ENCODE results near the gene SPATA17. TPM values are rescaled to one million over a fixed set of nuclear protein-coding genes. Genes with fewer than 3 reads are reported as not detected.

The SPATA17 gene
- total and polyA plus RNA-seq, 10 of the 15 experiments (the other 5 are each of a cell fraction or from before 2014, with no cell fraction given) = 0.08 to 0.27 (median 0.11) TPM; not detected in 6

DNA sequence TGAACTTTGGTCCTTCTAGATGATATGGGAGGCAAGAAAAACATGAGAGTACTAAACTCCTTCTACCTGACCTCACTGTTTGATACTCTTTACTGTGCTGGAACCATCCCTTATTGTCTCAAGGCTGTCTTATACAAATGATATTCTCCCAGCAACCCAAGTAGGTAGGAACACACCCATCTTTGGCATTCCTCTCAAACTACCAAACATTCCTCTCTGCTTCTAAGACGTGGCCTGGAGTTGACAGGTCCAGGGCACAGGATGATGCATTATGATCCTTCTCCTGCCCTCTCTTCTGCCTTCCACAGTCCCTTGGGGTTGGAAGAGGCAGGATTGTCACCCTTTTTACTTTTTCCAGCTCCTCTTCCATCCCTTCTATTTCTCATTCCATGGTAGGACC lies 90.5 kb downstream of the SPATA17 start (continued):
- TF ChIP-seq, protein P1, sequence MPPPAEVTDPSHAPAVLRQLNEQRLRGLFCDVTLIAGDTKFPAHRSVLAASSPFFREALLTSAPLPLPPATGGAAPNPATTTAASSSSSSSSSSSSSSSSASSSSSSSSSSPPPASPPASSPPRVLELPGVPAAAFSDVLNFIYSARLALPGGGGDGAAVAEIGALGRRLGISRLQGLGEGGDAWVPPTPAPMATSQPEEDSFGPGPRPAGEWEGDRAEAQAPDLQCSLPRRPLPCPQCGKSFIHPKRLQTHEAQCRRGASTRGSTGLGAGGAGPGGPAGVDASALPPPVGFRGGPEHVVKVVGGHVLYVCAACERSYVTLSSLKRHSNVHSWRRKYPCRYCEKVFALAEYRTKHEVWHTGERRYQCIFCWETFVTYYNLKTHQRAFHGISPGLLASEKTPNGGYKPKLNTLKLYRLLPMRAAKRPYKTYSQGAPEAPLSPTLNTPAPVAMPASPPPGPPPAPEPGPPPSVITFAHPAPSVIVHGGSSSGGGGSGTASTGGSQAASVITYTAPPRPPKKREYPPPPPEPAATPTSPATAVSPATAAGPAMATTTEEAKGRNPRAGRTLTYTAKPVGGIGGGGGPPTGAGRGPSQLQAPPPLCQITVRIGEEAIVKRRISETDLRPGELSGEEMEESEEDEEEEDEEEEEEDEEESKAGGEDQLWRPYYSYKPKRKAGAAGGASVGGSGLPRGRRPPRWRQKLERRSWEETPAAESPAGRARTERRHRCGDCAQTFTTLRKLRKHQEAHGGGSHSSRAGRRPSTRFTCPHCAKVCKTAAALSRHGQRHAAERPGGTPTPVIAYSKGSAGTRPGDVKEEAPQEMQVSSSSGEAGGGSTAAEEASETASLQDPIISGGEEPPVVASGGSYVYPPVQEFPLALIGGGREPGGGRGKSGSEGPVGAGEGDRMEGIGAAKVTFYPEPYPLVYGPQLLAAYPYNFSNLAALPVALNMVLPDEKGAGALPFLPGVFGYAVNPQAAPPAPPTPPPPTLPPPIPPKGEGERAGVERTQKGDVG (CRISPR knock-in tag; IDR thresholded peaks at IDR 0.05) = no peak
- TF ChIP-seq IKZF1 (conservative IDR thresholded peaks at IDR 0.05) = no peak
- TF ChIP-seq, protein P2, sequence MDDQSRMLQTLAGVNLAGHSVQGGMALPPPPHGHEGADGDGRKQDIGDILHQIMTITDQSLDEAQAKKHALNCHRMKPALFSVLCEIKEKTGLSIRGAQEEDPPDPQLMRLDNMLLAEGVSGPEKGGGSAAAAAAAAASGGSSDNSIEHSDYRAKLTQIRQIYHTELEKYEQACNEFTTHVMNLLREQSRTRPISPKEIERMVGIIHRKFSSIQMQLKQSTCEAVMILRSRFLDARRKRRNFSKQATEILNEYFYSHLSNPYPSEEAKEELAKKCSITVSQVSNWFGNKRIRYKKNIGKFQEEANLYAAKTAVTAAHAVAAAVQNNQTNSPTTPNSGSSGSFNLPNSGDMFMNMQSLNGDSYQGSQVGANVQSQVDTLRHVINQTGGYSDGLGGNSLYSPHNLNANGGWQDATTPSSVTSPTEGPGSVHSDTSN (IDR thresholded peaks at IDR 0.05; ENCODE audit: insufficient replicate concordance, low read depth, low read length) = no peak
- TF ChIP-seq JUND (IDR thresholded peaks at IDR 0.05; ENCODE audit: low read depth, low read length) = no peak
- TF ChIP-seq TBL1XR1 (IDR thresholded peaks at IDR 0.05; ENCODE audit: low read depth, low read length) = no peak
- no peak for TF ChIP-seq RBBP5 (conservative IDR thresholded peaks at IDR 0.05)
- TF ChIP-seq CREB1 (IDR thresholded peaks at IDR 0.05; ENCODE audit: low read depth) = no peak
- TF ChIP-seq, protein P3, sequence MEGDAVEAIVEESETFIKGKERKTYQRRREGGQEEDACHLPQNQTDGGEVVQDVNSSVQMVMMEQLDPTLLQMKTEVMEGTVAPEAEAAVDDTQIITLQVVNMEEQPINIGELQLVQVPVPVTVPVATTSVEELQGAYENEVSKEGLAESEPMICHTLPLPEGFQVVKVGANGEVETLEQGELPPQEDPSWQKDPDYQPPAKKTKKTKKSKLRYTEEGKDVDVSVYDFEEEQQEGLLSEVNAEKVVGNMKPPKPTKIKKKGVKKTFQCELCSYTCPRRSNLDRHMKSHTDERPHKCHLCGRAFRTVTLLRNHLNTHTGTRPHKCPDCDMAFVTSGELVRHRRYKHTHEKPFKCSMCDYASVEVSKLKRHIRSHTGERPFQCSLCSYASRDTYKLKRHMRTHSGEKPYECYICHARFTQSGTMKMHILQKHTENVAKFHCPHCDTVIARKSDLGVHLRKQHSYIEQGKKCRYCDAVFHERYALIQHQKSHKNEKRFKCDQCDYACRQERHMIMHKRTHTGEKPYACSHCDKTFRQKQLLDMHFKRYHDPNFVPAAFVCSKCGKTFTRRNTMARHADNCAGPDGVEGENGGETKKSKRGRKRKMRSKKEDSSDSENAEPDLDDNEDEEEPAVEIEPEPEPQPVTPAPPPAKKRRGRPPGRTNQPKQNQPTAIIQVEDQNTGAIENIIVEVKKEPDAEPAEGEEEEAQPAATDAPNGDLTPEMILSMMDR (IDR thresholded peaks at IDR 0.05 in 2 of 3, conservative IDR thresholded peaks at IDR 0.05 in 1 of 3; ENCODE audit: control insufficient read depth in 2 of 3, extremely low read depth in 1 of 3, insufficient read depth in 1 of 3, low read depth in 3 of 3, low read length in 3 of 3) = no peak
- TF ChIP-seq, protein P4, sequence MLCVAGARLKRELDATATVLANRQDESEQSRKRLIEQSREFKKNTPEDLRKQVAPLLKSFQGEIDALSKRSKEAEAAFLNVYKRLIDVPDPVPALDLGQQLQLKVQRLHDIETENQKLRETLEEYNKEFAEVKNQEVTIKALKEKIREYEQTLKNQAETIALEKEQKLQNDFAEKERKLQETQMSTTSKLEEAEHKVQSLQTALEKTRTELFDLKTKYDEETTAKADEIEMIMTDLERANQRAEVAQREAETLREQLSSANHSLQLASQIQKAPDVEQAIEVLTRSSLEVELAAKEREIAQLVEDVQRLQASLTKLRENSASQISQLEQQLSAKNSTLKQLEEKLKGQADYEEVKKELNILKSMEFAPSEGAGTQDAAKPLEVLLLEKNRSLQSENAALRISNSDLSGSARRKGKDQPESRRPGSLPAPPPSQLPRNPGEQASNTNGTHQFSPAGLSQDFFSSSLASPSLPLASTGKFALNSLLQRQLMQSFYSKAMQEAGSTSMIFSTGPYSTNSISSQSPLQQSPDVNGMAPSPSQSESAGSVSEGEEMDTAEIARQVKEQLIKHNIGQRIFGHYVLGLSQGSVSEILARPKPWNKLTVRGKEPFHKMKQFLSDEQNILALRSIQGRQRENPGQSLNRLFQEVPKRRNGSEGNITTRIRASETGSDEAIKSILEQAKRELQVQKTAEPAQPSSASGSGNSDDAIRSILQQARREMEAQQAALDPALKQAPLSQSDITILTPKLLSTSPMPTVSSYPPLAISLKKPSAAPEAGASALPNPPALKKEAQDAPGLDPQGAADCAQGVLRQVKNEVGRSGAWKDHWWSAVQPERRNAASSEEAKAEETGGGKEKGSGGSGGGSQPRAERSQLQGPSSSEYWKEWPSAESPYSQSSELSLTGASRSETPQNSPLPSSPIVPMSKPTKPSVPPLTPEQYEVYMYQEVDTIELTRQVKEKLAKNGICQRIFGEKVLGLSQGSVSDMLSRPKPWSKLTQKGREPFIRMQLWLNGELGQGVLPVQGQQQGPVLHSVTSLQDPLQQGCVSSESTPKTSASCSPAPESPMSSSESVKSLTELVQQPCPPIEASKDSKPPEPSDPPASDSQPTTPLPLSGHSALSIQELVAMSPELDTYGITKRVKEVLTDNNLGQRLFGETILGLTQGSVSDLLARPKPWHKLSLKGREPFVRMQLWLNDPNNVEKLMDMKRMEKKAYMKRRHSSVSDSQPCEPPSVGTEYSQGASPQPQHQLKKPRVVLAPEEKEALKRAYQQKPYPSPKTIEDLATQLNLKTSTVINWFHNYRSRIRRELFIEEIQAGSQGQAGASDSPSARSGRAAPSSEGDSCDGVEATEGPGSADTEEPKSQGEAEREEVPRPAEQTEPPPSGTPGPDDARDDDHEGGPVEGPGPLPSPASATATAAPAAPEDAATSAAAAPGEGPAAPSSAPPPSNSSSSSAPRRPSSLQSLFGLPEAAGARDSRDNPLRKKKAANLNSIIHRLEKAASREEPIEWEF (IDR thresholded peaks at IDR 0.05; ENCODE audit: insufficient replicate concordance, low read depth, low read length) = no peak
- no peak for TF ChIP-seq SIX5 (IDR thresholded peaks at IDR 0.05; ENCODE audit: low read depth, low read length, severe bottlenecking)

Data from GM12878 (cell line).